ENCODE data around the gene PGAM1.

DNA sequence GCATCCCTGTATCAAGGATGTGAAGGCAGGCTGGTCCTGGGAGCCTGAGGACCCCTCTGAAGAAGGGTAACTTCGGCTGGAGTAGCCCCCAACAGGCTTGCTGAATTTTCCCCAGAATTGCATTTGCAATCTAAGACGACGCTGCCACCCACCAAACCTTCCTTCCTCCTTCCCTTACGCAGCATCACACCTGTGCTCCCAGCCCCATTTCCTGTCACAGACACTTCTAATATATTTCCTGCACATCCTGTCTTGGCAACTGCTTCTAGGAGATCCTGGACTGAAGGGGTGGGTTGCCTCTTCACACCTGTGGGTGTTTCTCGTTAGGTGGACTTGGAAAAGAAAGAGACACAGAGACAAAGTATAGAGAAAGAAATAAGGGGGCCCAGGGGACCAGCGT is 9.4 kb upstream of the PGAM1 start:
- TF ChIP-seq, protein P1, sequence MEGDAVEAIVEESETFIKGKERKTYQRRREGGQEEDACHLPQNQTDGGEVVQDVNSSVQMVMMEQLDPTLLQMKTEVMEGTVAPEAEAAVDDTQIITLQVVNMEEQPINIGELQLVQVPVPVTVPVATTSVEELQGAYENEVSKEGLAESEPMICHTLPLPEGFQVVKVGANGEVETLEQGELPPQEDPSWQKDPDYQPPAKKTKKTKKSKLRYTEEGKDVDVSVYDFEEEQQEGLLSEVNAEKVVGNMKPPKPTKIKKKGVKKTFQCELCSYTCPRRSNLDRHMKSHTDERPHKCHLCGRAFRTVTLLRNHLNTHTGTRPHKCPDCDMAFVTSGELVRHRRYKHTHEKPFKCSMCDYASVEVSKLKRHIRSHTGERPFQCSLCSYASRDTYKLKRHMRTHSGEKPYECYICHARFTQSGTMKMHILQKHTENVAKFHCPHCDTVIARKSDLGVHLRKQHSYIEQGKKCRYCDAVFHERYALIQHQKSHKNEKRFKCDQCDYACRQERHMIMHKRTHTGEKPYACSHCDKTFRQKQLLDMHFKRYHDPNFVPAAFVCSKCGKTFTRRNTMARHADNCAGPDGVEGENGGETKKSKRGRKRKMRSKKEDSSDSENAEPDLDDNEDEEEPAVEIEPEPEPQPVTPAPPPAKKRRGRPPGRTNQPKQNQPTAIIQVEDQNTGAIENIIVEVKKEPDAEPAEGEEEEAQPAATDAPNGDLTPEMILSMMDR (conservative IDR thresholded peaks at IDR 0.05; ENCODE audit: low read length) = no peak
- no peak for TF ChIP-seq EZH2phosphoT487 (IDR thresholded peaks at IDR 0.05; ENCODE audit: borderline replicate concordance, low read depth, low read length)

Data from OCI-LY7 (cell line).